Breast epithelium (tissue), 3 donors: ENCODE data around the gene RBCK1.

Experiments
- POLR2A ChIP-seq: fragments of 450-650 bp; IDR thresholded peaks from one replicate; pipeline ENCODE4 v1.6.1; 2016; ENCODE audit warnings: antibody characterized with exemption, mild to moderate bottlenecking, moderate library complexity
- POLR2AphosphoS5 ChIP-seq, 3 donors: sonication (generic); formaldehyde crosslinking; IDR thresholded peaks; one replicate each; pipeline ENCODE4 v1.6.1; 2017; ENCODE audit warnings: antibody characterized with exemption in 3 of 3
- TF ChIP-seq, protein P1 (sequence below), 3 donors: fragments of 450-650 bp; IDR thresholded peaks; one replicate each; pipeline ENCODE4 v1.5.1; 2016 to 2017; ENCODE audit warnings: antibody characterized with exemption in 3 of 3, mild to moderate bottlenecking in 3 of 3, moderate library complexity in 3 of 3

GRCh38 chr20:436476-436875, 28.4 kb downstream of the RBCK1 start:
- TF ChIP-seq, protein P1, sequence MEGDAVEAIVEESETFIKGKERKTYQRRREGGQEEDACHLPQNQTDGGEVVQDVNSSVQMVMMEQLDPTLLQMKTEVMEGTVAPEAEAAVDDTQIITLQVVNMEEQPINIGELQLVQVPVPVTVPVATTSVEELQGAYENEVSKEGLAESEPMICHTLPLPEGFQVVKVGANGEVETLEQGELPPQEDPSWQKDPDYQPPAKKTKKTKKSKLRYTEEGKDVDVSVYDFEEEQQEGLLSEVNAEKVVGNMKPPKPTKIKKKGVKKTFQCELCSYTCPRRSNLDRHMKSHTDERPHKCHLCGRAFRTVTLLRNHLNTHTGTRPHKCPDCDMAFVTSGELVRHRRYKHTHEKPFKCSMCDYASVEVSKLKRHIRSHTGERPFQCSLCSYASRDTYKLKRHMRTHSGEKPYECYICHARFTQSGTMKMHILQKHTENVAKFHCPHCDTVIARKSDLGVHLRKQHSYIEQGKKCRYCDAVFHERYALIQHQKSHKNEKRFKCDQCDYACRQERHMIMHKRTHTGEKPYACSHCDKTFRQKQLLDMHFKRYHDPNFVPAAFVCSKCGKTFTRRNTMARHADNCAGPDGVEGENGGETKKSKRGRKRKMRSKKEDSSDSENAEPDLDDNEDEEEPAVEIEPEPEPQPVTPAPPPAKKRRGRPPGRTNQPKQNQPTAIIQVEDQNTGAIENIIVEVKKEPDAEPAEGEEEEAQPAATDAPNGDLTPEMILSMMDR (IDR thresholded peaks at IDR 0.05) = no peak
- no peak for TF ChIP-seq POLR2A
- no peak for TF ChIP-seq POLR2AphosphoS5 (IDR thresholded peaks at IDR 0.05)
